GM23248 (cell line): ENCODE data around the gene CMIP.

Source experiments
- EZH2 ChIP-seq: fragments of 200-600 bp; sonication (generic); IDR thresholded peaks from 2 replicates; pipeline ENCODE4 v1.6.1; 2018; ENCODE audit warnings: antibody characterized with exemption, mild to moderate bottlenecking; ENCODE audit not compliant: insufficient read depth, poor library complexity, severe bottlenecking
- EZH2phosphoT487 ChIP-seq: fragments of 200-600 bp; sonication (generic); IDR thresholded peaks from 2 replicates; pipeline ENCODE4 v1.6.1; 2018; ENCODE audit warnings: antibody characterized with exemption, moderate library complexity, mild to moderate bottlenecking, low read depth; ENCODE audit not compliant: insufficient read depth

DNA sequence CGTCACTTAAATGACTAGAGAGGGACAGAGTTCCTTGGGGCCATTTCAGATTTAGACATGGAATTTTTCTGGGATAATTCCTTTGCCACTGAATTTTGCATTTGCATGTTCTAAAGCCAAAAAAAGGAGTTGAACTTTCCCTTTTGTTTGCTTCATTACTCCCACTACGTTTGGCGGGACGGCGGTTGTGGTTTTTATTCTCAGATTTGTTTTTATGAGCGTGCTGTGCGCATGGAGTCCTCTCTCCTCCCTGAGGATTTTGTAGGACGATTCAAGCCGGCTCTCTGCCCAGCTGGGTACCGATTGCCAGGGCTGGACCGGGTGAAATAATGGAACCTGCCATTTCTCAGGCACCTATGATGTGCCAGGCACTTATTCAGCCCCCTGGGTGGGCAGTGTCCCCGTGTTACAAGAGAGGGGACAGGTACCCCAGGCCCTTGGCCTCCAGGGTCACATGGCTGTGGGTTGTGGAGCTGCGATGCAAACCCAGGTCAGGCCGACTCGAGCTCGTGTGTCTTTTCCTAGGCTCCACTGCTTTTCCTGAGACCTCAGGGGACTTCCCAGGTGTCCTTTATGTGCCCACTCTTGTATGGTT is 18.8 kb downstream of the CMIP start:
- TF ChIP-seq EZH2phosphoT487 = no peak
- no peak for TF ChIP-seq EZH2
